CD4-positive, alpha-beta T cell treated with Interleukin-4 for 1 hour (primary cell): ENCODE data around the gene TMCC3.

Experiments
- DNase-seq, 2 donors: peaks; one replicate each; pipeline ENCODE4 v3.0.0-alpha.2; 2020 to 2022

The TMCC3 gene

DNA sequence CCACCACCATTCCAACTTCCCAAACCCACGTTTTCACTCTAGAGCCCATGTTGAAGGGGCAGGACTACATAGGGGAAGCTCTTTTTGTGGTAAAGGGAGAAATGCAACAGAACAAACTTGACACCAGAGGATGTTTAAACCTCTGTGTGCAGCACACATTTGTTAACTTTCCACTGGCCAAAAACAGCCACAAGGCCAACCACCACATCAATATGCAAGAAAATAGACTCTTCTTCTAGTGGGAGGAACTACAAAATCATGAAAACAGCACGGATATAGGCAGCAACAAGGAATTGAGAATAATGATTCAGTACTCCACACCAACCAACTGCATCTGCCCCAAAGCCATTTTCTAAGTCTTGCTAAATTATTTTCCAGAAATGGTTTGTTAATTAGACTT lies 124.4 kb downstream of the TMCC3 start:
- no peak for DNase-seq
